ENCODE data around the gene USP36. TPM values are rescaled to one million over a fixed set of nuclear protein-coding genes. Genes with fewer than 3 reads are reported as not detected.

The USP36 gene
- total RNA-seq, 1 donor from 2014 or later, result 64.7 TPM

DNA sequence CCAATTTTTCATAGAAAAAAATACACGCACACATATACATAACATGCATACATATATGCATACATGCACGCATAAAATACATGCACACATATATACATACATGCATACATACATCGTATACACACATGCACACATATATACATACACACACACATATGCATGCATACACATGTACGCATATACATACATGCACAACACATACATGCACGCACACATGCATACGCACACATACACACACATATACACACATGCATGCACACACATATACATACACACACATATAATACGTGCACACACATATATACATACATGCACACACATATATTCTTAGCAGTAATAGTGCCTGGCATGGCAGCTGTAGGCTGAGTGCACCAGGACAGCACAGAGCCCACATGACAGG is 24.9 kb downstream of the USP36 start:
- no peak for DNase-seq (ENCODE audit: low read depth)
- H3K4me3 ChIP-seq (ENCODE audit: low read depth, low read length), result no peak overlapping the region
- no peaks in the 10 kb centered on the region for H3K27me3 ChIP-seq (ENCODE audit: control insufficient read depth, insufficient read depth, low read length)
- peaks cover 7% of the 10 kb centered on the region for H3K36me3 ChIP-seq (ENCODE audit: control insufficient read depth, insufficient read depth, low read length)
- TF ChIP-seq, protein P1, sequence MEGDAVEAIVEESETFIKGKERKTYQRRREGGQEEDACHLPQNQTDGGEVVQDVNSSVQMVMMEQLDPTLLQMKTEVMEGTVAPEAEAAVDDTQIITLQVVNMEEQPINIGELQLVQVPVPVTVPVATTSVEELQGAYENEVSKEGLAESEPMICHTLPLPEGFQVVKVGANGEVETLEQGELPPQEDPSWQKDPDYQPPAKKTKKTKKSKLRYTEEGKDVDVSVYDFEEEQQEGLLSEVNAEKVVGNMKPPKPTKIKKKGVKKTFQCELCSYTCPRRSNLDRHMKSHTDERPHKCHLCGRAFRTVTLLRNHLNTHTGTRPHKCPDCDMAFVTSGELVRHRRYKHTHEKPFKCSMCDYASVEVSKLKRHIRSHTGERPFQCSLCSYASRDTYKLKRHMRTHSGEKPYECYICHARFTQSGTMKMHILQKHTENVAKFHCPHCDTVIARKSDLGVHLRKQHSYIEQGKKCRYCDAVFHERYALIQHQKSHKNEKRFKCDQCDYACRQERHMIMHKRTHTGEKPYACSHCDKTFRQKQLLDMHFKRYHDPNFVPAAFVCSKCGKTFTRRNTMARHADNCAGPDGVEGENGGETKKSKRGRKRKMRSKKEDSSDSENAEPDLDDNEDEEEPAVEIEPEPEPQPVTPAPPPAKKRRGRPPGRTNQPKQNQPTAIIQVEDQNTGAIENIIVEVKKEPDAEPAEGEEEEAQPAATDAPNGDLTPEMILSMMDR (IDR thresholded peaks at IDR 0.05; ENCODE audit: insufficient read depth, low read length, poor library complexity, severe bottlenecking), result no peak

DNA sequence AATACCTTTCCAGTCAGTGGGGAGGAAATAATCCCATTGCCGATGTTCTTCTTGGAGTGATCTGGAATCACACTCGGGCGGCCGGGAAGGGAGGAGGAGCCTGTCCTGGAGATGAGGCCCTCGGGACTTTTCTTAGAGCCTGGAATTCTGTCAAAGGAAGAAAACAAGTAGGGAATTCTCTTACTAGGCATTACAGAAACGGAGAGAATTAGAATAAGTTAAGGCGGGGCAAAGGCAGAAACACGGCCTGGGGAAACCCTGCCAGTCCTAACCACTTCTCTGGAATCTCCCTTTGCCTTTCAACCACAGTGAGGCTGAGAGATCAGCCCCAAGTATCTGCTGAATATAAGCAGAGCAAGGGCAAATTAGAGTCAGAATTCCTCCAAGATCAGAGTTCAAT is 27.8 kb downstream of the USP36 start:
- Histone ChIP-seq H3K4me3 (ENCODE audit: low read depth, low read length) (no peak overlapping the region), H3K36me3 (ENCODE audit: control insufficient read depth, insufficient read depth, low read length) (peaks cover 4% of the 10 kb centered on the region), H3K27me3 (ENCODE audit: control insufficient read depth, insufficient read depth, low read length) (no peaks in the 10 kb centered on the region)
- TF ChIP-seq, protein P1 (IDR thresholded peaks at IDR 0.05; ENCODE audit: insufficient read depth, low read length, poor library complexity, severe bottlenecking), result no peak
- DNase-seq (ENCODE audit: low read depth), result no peak

DNA sequence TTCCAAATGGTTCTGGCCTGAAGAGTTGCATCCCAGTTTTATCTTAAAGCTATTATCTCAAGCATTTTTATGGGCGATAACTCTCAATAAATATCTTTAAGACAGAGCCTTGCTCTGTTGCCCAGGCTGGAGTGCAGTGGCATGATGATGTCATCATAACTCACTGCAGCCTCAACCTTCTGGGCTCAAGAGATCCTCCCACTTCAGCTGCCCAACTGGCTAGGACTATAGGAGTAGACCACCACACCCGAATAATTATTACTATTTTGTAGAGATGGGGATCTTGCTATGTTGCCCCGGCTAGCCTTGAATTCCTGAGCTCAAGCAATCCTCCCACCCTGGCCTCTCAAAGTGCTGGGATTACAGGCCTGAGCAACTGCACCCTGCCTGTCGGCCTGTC is 32.5 kb downstream of the USP36 start:
- no peaks in the 10 kb centered on the region for H3K27me3 ChIP-seq (ENCODE audit: control insufficient read depth, insufficient read depth, low read length)
- TF ChIP-seq, protein P1 (IDR thresholded peaks at IDR 0.05; ENCODE audit: insufficient read depth, low read length, poor library complexity, severe bottlenecking), result no peak
- peaks cover 4% of the 10 kb centered on the region for H3K36me3 ChIP-seq (ENCODE audit: control insufficient read depth, insufficient read depth, low read length)
- no peak overlapping the region for H3K4me3 ChIP-seq (ENCODE audit: low read depth, low read length)
- DNase-seq (ENCODE audit: low read depth), result no peak

DNA sequence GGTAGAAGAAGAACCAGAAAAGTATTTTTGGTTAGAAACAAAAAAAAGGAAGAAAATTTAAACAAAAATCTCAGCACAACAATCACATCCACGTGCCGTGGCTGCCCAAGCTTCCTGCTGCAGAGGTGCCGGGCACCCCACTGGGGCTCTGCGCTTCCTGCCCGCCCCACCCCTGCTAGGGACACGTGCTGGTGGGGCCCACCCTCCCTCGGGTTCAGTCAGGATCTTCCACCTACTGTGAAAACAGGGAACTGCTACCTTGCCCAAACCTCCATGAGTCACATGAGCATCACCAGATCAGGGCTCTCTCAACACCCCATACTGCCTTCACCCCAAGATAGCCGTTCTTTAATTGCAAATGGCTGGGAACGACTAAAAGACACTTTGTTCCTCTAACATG is 34.2 kb downstream of the USP36 start:
- Histone ChIP-seq H3K27me3 (ENCODE audit: control insufficient read depth, insufficient read depth, low read length) (no peaks in the 10 kb centered on the region), H3K4me3 (ENCODE audit: low read depth, low read length) (no peak overlapping the region), H3K36me3 (ENCODE audit: control insufficient read depth, insufficient read depth, low read length) (peaks cover 5% of the 10 kb centered on the region)
- no peak for DNase-seq (ENCODE audit: low read depth)
- TF ChIP-seq, protein P1 (IDR thresholded peaks at IDR 0.05; ENCODE audit: insufficient read depth, low read length, poor library complexity, severe bottlenecking), result no peak

DNA sequence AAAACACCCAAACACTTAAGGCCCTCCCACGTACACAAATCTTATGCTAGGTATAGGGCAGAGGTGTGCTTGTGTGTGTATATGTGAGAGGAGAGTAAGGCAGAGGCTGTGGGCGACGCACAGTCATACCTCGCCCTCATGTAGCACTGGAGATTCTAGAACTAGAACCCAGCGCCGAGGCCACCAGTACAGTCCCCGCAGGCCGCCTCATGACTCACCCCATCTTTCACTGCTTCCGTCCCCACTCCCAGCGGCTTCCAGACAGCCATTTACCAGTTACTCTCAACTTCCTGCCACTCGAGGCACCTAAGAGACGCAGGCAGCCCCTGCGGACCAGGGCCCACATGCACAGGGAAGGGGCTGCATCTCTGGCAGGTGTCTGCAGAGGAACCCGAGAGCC is 35.3 kb downstream of the USP36 start:
- DNase-seq (ENCODE audit: low read depth), result no peak
- Histone ChIP-seq H3K27me3 (ENCODE audit: control insufficient read depth, insufficient read depth, low read length) (no peaks in the 10 kb centered on the region), H3K4me3 (ENCODE audit: low read depth, low read length) (no peak overlapping the region), H3K36me3 (ENCODE audit: control insufficient read depth, insufficient read depth, low read length) (peaks cover 5% of the 10 kb centered on the region)
- TF ChIP-seq, protein P1 (IDR thresholded peaks at IDR 0.05; ENCODE audit: insufficient read depth, low read length, poor library complexity, severe bottlenecking), result no peak

DNA sequence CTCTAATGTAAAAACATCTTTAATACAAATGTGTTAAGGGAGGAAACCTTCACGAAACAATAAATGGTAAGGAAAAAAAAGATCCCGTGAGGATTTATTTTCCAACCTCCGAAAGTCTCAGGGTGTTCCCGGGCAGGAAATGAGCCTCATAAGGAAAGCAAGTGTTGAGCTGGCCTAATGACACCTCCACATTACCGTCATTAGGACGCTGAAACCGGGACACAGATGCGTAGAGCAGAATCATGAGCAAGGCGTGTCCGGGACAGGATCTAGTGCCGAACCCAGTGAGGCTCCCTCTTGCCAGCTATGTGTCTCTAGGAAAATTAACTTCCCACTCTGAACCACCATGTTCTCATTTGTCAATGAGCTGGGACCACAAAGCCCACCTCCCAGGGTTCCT is 35.8 kb downstream of the USP36 start:
- TF ChIP-seq, protein P1 (IDR thresholded peaks at IDR 0.05; ENCODE audit: insufficient read depth, low read length, poor library complexity, severe bottlenecking), result no peak
- no peak overlapping the region for H3K4me3 ChIP-seq (ENCODE audit: low read depth, low read length)
- H3K27me3 ChIP-seq (ENCODE audit: control insufficient read depth, insufficient read depth, low read length), result no peaks in the 10 kb centered on the region
- H3K36me3 ChIP-seq (ENCODE audit: control insufficient read depth, insufficient read depth, low read length), result peaks cover 5% of the 10 kb centered on the region
- DNase-seq (ENCODE audit: low read depth), result no peak
